Upper lobe of left lung (tissue), 4 donors: ENCODE data around the gene NRP1.

Experiments used
- EP300 ChIP-seq, 4 donors: sonication (generic); formaldehyde crosslinking; IDR thresholded peaks; one replicate each; pipeline ENCODE4 v1.5.1; 2017; ENCODE audit warnings: antibody characterized with exemption in 4 of 4, control low read depth in 2 of 4
- POLR2A ChIP-seq, 4 donors: fragments of 450-650 bp; IDR thresholded peaks; one replicate each; pipeline ENCODE4 v1.5.1; 2016 to 2017; ENCODE audit warnings: antibody characterized with exemption in 4 of 4, mild to moderate bottlenecking in 2 of 4
- POLR2AphosphoS5 ChIP-seq, 2 donors: sonication (generic); formaldehyde crosslinking; IDR thresholded peaks; one replicate each; pipeline ENCODE4 v1.5.1; 2017; ENCODE audit warnings: antibody characterized with exemption in 2 of 2
- TF ChIP-seq, protein P1 (sequence below), 6 experiments: fragments of 450-650 bp in 4 of 6; fragments of 200-600 bp in 2 of 6; sonication (generic) in 2 of 6; IDR thresholded peaks; one replicate each; pipeline ENCODE4 v1.5.1; 2016 to 2019; ENCODE audit warnings: antibody characterized with exemption in 6 of 6

DNA sequence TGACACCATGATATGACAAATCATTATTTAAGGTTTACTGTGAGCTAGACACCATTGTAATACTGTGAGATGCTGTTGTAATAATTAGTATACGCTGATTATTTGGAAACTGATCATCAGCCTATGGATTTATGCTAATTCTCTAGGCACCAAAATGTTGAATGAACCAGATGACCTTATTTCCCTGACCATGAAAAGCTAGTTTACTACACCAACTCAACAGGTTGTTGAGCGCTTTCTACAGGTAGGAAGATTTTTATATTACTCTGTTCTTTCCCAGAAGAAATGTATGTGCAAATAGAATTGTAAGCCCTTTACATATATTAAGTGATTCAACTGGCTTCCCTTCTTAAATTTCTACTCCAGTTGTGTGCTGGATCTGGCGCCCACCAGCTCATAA, 6.2 kb downstream of the NRP1 start:
- TF ChIP-seq EP300 (IDR thresholded peaks at IDR 0.05) = no peak
- no peak for TF ChIP-seq POLR2A (IDR thresholded peaks at IDR 0.05)
- TF ChIP-seq, protein P1, sequence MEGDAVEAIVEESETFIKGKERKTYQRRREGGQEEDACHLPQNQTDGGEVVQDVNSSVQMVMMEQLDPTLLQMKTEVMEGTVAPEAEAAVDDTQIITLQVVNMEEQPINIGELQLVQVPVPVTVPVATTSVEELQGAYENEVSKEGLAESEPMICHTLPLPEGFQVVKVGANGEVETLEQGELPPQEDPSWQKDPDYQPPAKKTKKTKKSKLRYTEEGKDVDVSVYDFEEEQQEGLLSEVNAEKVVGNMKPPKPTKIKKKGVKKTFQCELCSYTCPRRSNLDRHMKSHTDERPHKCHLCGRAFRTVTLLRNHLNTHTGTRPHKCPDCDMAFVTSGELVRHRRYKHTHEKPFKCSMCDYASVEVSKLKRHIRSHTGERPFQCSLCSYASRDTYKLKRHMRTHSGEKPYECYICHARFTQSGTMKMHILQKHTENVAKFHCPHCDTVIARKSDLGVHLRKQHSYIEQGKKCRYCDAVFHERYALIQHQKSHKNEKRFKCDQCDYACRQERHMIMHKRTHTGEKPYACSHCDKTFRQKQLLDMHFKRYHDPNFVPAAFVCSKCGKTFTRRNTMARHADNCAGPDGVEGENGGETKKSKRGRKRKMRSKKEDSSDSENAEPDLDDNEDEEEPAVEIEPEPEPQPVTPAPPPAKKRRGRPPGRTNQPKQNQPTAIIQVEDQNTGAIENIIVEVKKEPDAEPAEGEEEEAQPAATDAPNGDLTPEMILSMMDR (IDR thresholded peaks at IDR 0.05) = no peak
- TF ChIP-seq POLR2AphosphoS5 (IDR thresholded peaks at IDR 0.05) = no peak
